Esophagus squamous epithelium (tissue), 4 donors: ENCODE data around the gene SORCS1.

ENCODE experiments used
- CTCF ChIP-seq, 6 experiments: fragments of 450-650 bp in 4 of 6; fragments of 200-600 bp in 2 of 6; sonication (generic) in 2 of 6; IDR thresholded peaks; one replicate each; pipeline ENCODE4 v1.5.1; 2016 to 2019; ENCODE audit warnings: antibody characterized with exemption in 6 of 6, mild to moderate bottlenecking in 4 of 6, moderate library complexity in 4 of 6
- POLR2A ChIP-seq, 4 donors: fragments of 450-650 bp; IDR thresholded peaks; one replicate each; pipeline ENCODE4 v1.6.1; 2017; ENCODE audit warnings: antibody characterized with exemption in 4 of 4, mild to moderate bottlenecking in 4 of 4, moderate library complexity in 3 of 4

GRCh38 chr10:106625751-106626150 lies 538.8 kb downstream of the SORCS1 start:
- TF ChIP-seq CTCF (IDR thresholded peaks at IDR 0.05) (no peak), POLR2A (IDR thresholded peaks at IDR 0.05) (no peak)
